Body of pancreas (tissue), 4 donors: ENCODE measurements around the gene OGFR.

Experiments
- POLR2A ChIP-seq, 3 donors: fragments of 450-650 bp; IDR thresholded peaks; one replicate each; pipeline ENCODE4 v1.6.1; 2016; ENCODE audit warnings: antibody characterized with exemption in 3 of 3, mild to moderate bottlenecking in 2 of 3
- TF ChIP-seq, protein P1 (sequence below), 7 experiments: fragments of 450-650 bp in 4 of 7; fragments of 200-600 bp in 3 of 7; sonication (generic) in 3 of 7; IDR thresholded peaks; one replicate each; pipeline ENCODE4 v1.5.1; 2016 to 2019; ENCODE audit warnings: antibody characterized with exemption in 7 of 7

DNA sequence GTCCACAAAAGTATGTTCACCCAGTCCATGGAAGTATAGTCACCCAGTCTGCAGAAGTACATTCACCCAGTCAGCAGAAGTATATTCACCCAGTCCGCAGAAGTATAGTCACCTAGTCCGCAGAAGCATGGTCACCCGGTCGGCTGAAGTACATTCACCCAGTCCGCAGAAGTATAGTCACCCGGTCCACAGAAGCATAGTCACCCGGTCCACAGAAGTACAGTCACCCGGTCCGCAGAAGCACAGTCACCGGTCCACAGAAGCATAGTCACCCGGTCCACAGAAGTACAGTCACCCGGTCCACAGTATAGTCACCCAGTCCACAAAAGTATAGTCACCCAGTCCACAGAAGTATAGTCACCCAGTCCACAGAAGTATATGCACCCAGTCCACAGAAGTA is 48.2 kb downstream of the OGFR start:
- TF ChIP-seq POLR2A (IDR thresholded peaks at IDR 0.05) = no peak
- TF ChIP-seq, protein P1, sequence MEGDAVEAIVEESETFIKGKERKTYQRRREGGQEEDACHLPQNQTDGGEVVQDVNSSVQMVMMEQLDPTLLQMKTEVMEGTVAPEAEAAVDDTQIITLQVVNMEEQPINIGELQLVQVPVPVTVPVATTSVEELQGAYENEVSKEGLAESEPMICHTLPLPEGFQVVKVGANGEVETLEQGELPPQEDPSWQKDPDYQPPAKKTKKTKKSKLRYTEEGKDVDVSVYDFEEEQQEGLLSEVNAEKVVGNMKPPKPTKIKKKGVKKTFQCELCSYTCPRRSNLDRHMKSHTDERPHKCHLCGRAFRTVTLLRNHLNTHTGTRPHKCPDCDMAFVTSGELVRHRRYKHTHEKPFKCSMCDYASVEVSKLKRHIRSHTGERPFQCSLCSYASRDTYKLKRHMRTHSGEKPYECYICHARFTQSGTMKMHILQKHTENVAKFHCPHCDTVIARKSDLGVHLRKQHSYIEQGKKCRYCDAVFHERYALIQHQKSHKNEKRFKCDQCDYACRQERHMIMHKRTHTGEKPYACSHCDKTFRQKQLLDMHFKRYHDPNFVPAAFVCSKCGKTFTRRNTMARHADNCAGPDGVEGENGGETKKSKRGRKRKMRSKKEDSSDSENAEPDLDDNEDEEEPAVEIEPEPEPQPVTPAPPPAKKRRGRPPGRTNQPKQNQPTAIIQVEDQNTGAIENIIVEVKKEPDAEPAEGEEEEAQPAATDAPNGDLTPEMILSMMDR (IDR thresholded peaks at IDR 0.05) = no peak
